ENCODE measurements around the gene ZNF593OS. TPM values are rescaled to one million over a fixed set of nuclear protein-coding genes. Genes with fewer than 3 reads are reported as not detected.

ZNF593OS gene
- total and polyA plus RNA-seq, 7 experiments from 2014 or later: 0.97 TPM; not detected in 6

DNA sequence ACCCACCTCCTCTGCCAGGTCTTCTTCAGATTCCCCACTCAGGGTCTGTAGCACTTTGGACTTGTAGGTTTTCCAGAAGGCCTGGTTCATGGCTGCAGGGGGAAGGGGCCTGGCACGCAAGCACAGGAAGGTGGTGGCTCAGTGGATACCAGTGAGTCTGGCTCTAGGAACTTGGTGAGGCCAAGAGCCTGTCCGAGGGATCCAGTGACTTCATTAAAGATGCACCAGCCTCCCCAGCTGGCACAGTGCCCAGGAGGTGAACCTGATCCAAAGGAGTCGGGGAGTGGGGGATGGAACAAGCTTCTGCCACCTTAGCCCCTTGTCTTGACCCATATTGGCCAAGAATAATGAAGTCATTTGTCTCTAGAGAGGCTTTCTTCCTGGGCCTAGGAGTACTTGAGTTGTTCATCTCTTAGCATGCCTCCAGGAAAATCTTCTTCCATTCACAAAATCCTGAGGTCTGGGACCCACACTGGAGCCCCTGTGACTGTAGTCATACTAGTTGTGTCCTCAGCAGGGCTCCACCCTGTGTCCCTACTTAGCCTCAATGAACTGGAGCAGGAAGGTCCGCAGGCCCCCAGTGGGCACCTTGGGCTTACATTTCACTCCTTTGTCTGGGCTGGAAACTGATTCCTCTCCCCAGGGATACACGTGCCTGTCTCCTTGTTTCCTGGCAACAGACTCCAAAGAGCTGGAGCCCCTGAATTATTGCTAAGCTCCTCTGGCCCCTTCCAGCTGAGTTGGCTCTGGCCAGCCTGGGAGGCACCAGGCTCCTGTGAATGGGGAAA lies 3.0 kb downstream of the ZNF593OS start, which contains the start of gene C1orf232:
C1orf232 (minus strand) TSS at position 554 of the 788 bp plus-strand sequence; CDS start at position 90, 464 bp downstream.
- Histone ChIP-seq H3K27ac (ENCODE audit: low read depth, low read length) (peak within 1 kb of the TSS; percentile 86), H3K9me3 (ENCODE audit: control insufficient read depth in 2 of 3, low read length in 3 of 3) (no peaks in the 10 kb centered on the region), H3K4me3 (ENCODE audit: low read length) (peak within 1 kb of the TSS; percentile 72), H3K27me3 (ENCODE audit: control insufficient read depth in 2 of 2, insufficient read depth in 2 of 2, low read length in 2 of 2) (peaks cover 0 to 4% of the 10 kb centered on the region in 2 donors), H3K36me3 (ENCODE audit: control insufficient read depth in 2 of 3, insufficient read depth in 3 of 3, low read length in 3 of 3) (peaks cover 0 to 7% (median 0%) of the 10 kb centered on the region in 3 experiments), H3K4me1 (ENCODE audit: control insufficient read depth in 2 of 2, insufficient read depth in 2 of 2, low read length in 2 of 2) (peaks cover 7 to 10% of the 10 kb centered on the region in 2 donors)
- intact Hi-C loops (cut with micrococcal nuclease): loop anchor here (1.0 to 5.0 kb wide), 6 partner anchors 58 to 249 kb away; partner anchors contain the start of genes CEP85 (in 2 of the 2) and PDIK1L (in 1 of the 2)
- ATAC-seq (no peak), DNase-seq (no peak)
- Mint-ChIP-seq H3K36me3 (no peaks in the 10 kb centered on the region), H3K9me3 (no peaks in the 10 kb centered on the region), H3K27me3 (peaks cover 0 to 30% (median 3%) of the 10 kb centered on the region in 5 donors), H3K4me1 (peaks cover 0 to 38% (median 18%) of the 10 kb centered on the region in 7 donors), H3K27ac (peak within 1 kb of the TSS; percentile 48 to 91 (median 77)), H3K4me3 (peak within 1 kb of the TSS; percentile 83 to 90 (median 88))
- ChIA-PET CTCF (interaction anchor here (0.8 to 2.6 kb wide), 4 partner anchors 13 to 632 kb away, joined by 3 to 38 read pairs (median 5); partner anchors contain the start of gene CEP85), POLR2A (interaction anchor here (1.1 to 3.2 kb wide), 2 partner anchors 66 to 110 kb away, joined by 4 to 24 read pairs; partner anchors contain the start of gene CEP85)

DNA sequence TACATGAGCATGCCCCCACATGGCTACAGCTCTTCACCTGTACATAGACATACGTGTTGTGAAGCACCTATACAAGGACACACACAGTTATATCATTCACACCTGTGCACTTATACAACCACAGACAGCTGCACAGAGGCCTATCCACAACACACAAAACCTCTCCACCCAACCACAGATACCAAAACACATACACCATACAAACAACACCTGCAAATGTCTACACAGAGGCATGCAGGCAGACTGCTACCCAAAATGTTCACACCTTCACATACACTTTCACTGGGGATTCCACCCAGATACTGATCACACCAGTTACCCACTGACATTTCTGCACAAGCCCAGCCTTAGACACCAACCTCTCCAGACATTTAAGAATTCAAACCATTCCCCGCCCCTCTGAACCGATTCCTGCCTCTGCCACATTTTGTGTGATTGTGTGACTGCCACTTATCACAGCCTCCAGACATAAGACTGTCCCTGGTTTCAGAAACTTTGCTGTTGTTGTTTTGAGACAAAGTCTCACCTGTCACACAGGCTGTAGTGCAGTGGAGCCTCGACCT lies 4.8 kb downstream of the ZNF593OS start:
- no peak for DNase-seq
- POLR2A ChIA-PET: no interaction called here

GRCh38 chr1:26164861-26165842 lies 6.5 kb downstream of the ZNF593OS start:
- Histone ChIP-seq H3K27me3 (ENCODE audit: control insufficient read depth in 2 of 2, insufficient read depth in 2 of 2, low read length in 2 of 2) (peaks cover 0 to 11% of the 10 kb centered on the region in 2 donors), H3K27ac (ENCODE audit: low read depth, low read length) (no peak overlapping the region), H3K4me1 (ENCODE audit: control insufficient read depth in 2 of 2, insufficient read depth in 2 of 2, low read length in 2 of 2) (peaks cover 0 to 5% of the 10 kb centered on the region in 2 donors), H3K36me3 (ENCODE audit: control insufficient read depth in 2 of 3, insufficient read depth in 3 of 3, low read length in 3 of 3) (peaks cover 0 to 7% (median 0%) of the 10 kb centered on the region in 3 experiments), H3K4me3 (ENCODE audit: low read length) (no peak overlapping the region), H3K9me3 (ENCODE audit: control insufficient read depth in 2 of 3, low read length in 3 of 3) (no peaks in the 10 kb centered on the region)
- DNase-seq (no peak), ATAC-seq (no peak)
- ChIA-PET POLR2A (no interaction called here), CTCF (interaction anchor here (0.6 to 2.9 kb wide), 5 partner anchors 10 to 683 kb away, joined by 3 to 7 read pairs (median 3); no protein-coding TSS in a partner anchor)
- H3K4me3 Mint-ChIP-seq: peak overlapping the region; percentile 2 to 77 (median 62)
- no peaks in the 10 kb centered on the region for H3K36me3 Mint-ChIP-seq
- H3K27me3 Mint-ChIP-seq: peaks cover 6 to 50% (median 11%) of the 10 kb centered on the region in 5 donors
- H3K4me1 Mint-ChIP-seq: peaks cover 0 to 37% (median 14%) of the 10 kb centered on the region in 7 donors
- H3K9me3 Mint-ChIP-seq: peaks cover 0 to 3% (median 0%) of the 10 kb centered on the region in 11 donors
- intact Hi-C loops (cut with micrococcal nuclease): loop anchor here (1.0 to 5.0 kb wide), 4 partner anchors 20 to 227 kb away; no protein-coding TSS in a partner anchor
- no peak overlapping the region for H3K27ac Mint-ChIP-seq

More for the DNA sequence above, 4.8 kb downstream of the ZNF593OS start:
- H3K4me3 ChIP-seq (ENCODE audit: low read length): no peak overlapping the region
- no peak overlapping the region for H3K27ac Mint-ChIP-seq
- H3K36me3 ChIP-seq (ENCODE audit: control insufficient read depth in 2 of 3, insufficient read depth in 3 of 3, low read length in 3 of 3): peaks cover 0 to 7% (median 0%) of the 10 kb centered on the region in 3 experiments
- H3K9me3 ChIP-seq (ENCODE audit: control insufficient read depth in 2 of 3, low read length in 3 of 3): no peaks in the 10 kb centered on the region
- no peak overlapping the region for H3K27ac ChIP-seq (ENCODE audit: low read depth, low read length)
- ATAC-seq: no peak
- peaks cover 0 to 3% (median 0%) of the 10 kb centered on the region in 11 donors for H3K9me3 Mint-ChIP-seq
- H3K4me1 Mint-ChIP-seq: peaks cover 0 to 44% (median 24%) of the 10 kb centered on the region in 7 donors
- peaks cover 7 to 10% of the 10 kb centered on the region in 2 donors for H3K4me1 ChIP-seq (ENCODE audit: control insufficient read depth in 2 of 2, insufficient read depth in 2 of 2, low read length in 2 of 2)
- H3K27me3 Mint-ChIP-seq: peaks cover 6 to 41% (median 11%) of the 10 kb centered on the region in 5 donors
- H3K4me3 Mint-ChIP-seq: peak overlapping the region in 3 of 10 donors; percentile 0 to 25 (median 10)
- intact Hi-C loops (cut with micrococcal nuclease): loop anchor here in 1 of 2 donors (5.0 kb wide), 1 partner anchor 226 kb away; no protein-coding TSS in a partner anchor
- H3K27me3 ChIP-seq (ENCODE audit: control insufficient read depth in 2 of 2, insufficient read depth in 2 of 2, low read length in 2 of 2): peaks cover 0 to 4% of the 10 kb centered on the region in 2 donors
- CTCF ChIA-PET: interaction anchor here (0.8 to 2.9 kb wide), 3 partner anchors 57 to 130 kb away, joined by 3 to 7 read pairs (median 4); partner anchors contain the start of gene CEP85
- H3K36me3 Mint-ChIP-seq: no peaks in the 10 kb centered on the region

DNA sequence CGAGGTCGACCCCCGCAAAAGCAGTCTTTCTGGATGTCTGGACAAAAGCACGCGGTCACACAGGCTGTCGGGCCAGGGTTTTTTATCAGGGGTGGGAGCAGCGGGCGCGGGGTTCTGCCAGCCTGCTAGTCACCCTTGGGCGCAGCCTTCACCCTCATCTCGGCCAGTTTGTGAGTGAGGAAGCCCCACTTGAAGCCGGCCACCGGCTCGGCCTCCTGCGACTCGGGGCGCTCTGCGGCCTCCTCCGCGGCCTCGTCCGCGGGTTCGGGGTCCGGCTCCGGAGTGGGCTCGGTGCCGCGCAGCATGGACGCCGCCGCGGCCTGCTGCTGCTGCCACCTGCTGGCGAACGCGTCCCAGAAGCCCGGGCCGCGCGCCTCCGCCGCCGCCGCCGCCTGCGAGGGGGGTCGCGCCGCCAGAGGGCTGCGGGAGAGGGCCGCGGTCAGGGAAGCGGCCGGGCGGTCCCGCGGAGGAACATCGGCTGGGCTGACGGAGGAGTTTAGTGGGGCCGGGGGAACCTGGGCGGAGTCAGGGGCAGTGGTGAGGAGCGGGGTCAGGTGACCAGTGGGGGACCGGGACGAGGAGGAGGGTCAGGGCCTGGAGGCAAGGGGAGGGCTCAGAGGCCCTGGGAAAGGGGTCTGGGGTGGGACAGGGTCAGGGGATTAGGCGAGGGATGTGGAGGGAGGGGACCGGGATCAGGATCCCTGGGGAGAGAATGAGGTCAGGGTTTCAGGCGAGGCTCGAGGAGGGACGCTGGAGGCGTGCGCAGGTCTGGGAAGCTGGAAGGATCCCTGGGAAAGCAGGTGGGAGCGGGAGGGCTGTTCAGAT lies 7.4 kb downstream of the ZNF593OS start:
- CTCF ChIA-PET: interaction anchor here (0.7 to 1.4 kb wide), 8 partner anchors 9 to 684 kb away, joined by 3 to 5 read pairs (median 3); no protein-coding TSS in a partner anchor
- Mint-ChIP-seq H3K9me3 (peaks cover 0 to 3% (median 0%) of the 10 kb centered on the region in 11 donors), H3K27ac (no peak overlapping the region), H3K4me1 (peaks cover 0 to 35% (median 12%) of the 10 kb centered on the region in 7 donors), H3K27me3 (peaks cover 6 to 57% (median 15%) of the 10 kb centered on the region in 5 donors), H3K4me3 (peak overlapping the region; percentile 2 to 77 (median 62)), H3K36me3 (no peaks in the 10 kb centered on the region)
- H3K9me3 ChIP-seq (ENCODE audit: control insufficient read depth in 2 of 3, low read length in 3 of 3): no peaks in the 10 kb centered on the region
- peak; percentile 77 for ATAC-seq
- H3K27me3 ChIP-seq (ENCODE audit: control insufficient read depth in 2 of 2, insufficient read depth in 2 of 2, low read length in 2 of 2): peaks cover 0 to 11% of the 10 kb centered on the region in 2 donors
- POLR2A ChIA-PET: interaction anchor here (1.1 kb wide), 1 partner anchor 128 kb away, joined by 3 read pairs; no protein-coding TSS in a partner anchor
- peaks cover 0 to 1% of the 10 kb centered on the region in 2 donors for H3K4me1 ChIP-seq (ENCODE audit: control insufficient read depth in 2 of 2, insufficient read depth in 2 of 2, low read length in 2 of 2)
- peak overlapping the region; percentile 53 for H3K4me3 ChIP-seq (ENCODE audit: low read length)
- no peak overlapping the region for H3K27ac ChIP-seq (ENCODE audit: low read depth, low read length)
- DNase-seq: peak; percentile 30 to 75 (median 56)
- H3K36me3 ChIP-seq (ENCODE audit: control insufficient read depth in 2 of 3, insufficient read depth in 3 of 3, low read length in 3 of 3): no peaks in the 10 kb centered on the region
- intact Hi-C loops (cut with micrococcal nuclease): loop anchor here in 1 of 2 donors (1.0 to 2.0 kb wide), 2 partner anchors 19 to 59 kb away; no protein-coding TSS in a partner anchor

DNA sequence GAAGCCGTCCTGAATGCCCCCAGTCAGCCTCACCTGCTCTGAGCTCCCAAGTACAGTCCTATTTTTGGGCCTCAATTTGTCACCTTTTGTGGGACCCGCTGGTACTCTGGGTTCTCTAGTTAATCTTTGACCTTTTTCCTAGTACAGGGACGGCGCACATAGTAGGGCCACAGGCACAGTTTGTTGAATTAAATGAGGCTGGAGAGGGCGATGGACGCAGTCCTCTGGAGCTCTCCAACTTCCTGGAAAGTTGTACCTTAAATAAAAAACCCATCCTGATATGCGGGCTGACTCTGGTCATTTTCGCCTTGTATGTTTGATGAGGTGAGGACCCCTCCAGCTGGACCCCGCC lies 8.0 kb downstream of the ZNF593OS start:
- peak overlapping the region; percentile 53 for H3K4me3 ChIP-seq (ENCODE audit: low read length)
- H3K36me3 ChIP-seq (ENCODE audit: control insufficient read depth in 2 of 3, insufficient read depth in 3 of 3, low read length in 3 of 3): no peaks in the 10 kb centered on the region
- ChIA-PET POLR2A (interaction anchor here (1.1 kb wide), 1 partner anchor 127 kb away, joined by 3 read pairs; no protein-coding TSS in a partner anchor), CTCF (interaction anchor here (0.7 to 1.4 kb wide), 7 partner anchors 25 to 127 kb away, joined by 3 to 5 read pairs (median 4); no protein-coding TSS in a partner anchor)
- no peaks in the 10 kb centered on the region for H3K4me1 ChIP-seq (ENCODE audit: control insufficient read depth in 2 of 2, insufficient read depth in 2 of 2, low read length in 2 of 2)
- H3K9me3 Mint-ChIP-seq: peaks cover 0 to 3% (median 0%) of the 10 kb centered on the region in 11 donors
- H3K4me1 Mint-ChIP-seq: peaks cover 0 to 33% (median 9%) of the 10 kb centered on the region in 7 donors
- peaks cover 6 to 58% (median 15%) of the 10 kb centered on the region in 5 donors for H3K27me3 Mint-ChIP-seq
- DNase-seq (no peak), ATAC-seq (no peak)
- H3K4me3 Mint-ChIP-seq: peak overlapping the region in 9 of 10 donors; percentile 32 to 74 (median 56)
- no peaks in the 10 kb centered on the region for H3K9me3 ChIP-seq (ENCODE audit: control insufficient read depth in 2 of 3, low read length in 3 of 3)
- H3K27ac Mint-ChIP-seq: no peak overlapping the region
- H3K27me3 ChIP-seq (ENCODE audit: control insufficient read depth in 2 of 2, insufficient read depth in 2 of 2, low read length in 2 of 2): peaks cover 0 to 11% of the 10 kb centered on the region in 2 donors
- no peaks in the 10 kb centered on the region for H3K36me3 Mint-ChIP-seq
- intact Hi-C loops (cut with micrococcal nuclease): loop anchor here in 1 of 2 donors (1.0 to 2.0 kb wide), 2 partner anchors 19 to 58 kb away; no protein-coding TSS in a partner anchor
- H3K27ac ChIP-seq (ENCODE audit: low read depth, low read length): no peak overlapping the region

All from naive thymus-derived CD4-positive, alpha-beta T cell (primary cell).